ENCODE data around the gene SLC22A1.

- TF ChIP-seq ZC3H4 (CRISPR knock-in tag; IDR thresholded peaks at IDR 0.05; ENCODE audit: borderline replicate concordance) (no peak), SMARCE1 (IDR thresholded peaks at IDR 0.05; ENCODE audit: borderline replicate concordance) (no peak), ADNP (CRISPR knock-in tag; IDR thresholded peaks at IDR 0.05) (no peak), IRF2 (CRISPR knock-in tag; IDR thresholded peaks at IDR 0.05) (no peak), ZNF121 (CRISPR knock-in tag; IDR thresholded peaks at IDR 0.05) (no peak), AGO2 (optimal IDR thresholded peaks at IDR 0.05; ENCODE audit: low read depth, low read length) (no peak), HNF1A (IDR thresholded peaks at IDR 0.05; ENCODE audit: low read depth) (no peak), HNF1A (CRISPR knock-in tag; IDR thresholded peaks at IDR 0.05; ENCODE audit: borderline replicate concordance) (no peak), ZNF740 (CRISPR knock-in tag; IDR thresholded peaks at IDR 0.05) (no peak)
- TF ChIP-seq, protein P1, sequence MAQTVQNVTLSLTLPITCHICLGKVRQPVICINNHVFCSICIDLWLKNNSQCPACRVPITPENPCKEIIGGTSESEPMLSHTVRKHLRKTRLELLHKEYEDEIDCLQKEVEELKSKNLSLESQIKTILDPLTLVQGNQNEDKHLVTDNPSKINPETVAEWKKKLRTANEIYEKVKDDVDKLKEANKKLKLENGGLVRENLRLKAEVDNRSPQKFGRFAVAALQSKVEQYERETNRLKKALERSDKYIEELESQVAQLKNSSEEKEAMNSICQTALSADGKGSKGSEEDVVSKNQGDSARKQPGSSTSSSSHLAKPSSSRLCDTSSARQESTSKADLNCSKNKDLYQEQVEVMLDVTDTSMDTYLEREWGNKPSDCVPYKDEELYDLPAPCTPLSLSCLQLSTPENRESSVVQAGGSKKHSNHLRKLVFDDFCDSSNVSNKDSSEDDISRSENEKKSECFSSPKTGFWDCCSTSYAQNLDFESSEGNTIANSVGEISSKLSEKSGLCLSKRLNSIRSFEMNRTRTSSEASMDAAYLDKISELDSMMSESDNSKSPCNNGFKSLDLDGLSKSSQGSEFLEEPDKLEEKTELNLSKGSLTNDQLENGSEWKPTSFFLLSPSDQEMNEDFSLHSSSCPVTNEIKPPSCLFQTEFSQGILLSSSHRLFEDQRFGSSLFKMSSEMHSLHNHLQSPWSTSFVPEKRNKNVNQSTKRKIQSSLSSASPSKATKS (CRISPR knock-in tag; IDR thresholded peaks at IDR 0.05) = no peak
These were observed 71.2 kb downstream of the SLC22A1 start for GRCh38 chr6:160192840-160193239.

Measured in HepG2 (cell line).